H1 (cell line): Measurements from ENCODE around the gene KCTD7.

ENCODE experiments used
- CTCF ChIP-seq, 3 experiments: IDR thresholded peaks; 1 replicate in 2 of 3; 2 replicates in 1 of 3; pipeline versions ENCODE4 v1.5.1 to v1.6.1; 2011; ENCODE audit warnings: low read length in 3 of 3, mild to moderate bottlenecking in 3 of 3, inconsistent platforms in 2 of 3, low read depth in 1 of 3, moderate library complexity in 1 of 3; ENCODE audit not compliant: insufficient read depth in 1 of 3; ENCODE audit errors: control extremely low read depth in 1 of 3
- EP300 ChIP-seq, 2 experiments: IDR thresholded peaks; 1 replicate in 1 of 2; 2 replicates in 1 of 2; pipeline ENCODE4 v1.6.1; 2011 to 2012; ENCODE audit warnings: low read depth in 2 of 2, low read length in 2 of 2, mild to moderate bottlenecking in 2 of 2, borderline replicate concordance in 1 of 2, inconsistent platforms in 1 of 2, moderate library complexity in 1 of 2
- GTF2F1 ChIP-seq: IDR thresholded peaks from 2 replicates; pipeline ENCODE4 v1.6.1; 2012; ENCODE audit warnings: low read depth, low read length, improper control_type of control experiment, borderline replicate concordance
- KDM5A ChIP-seq: fragments of 200-600 bp; IDR thresholded peaks from 2 replicates; pipeline ENCODE4 v1.7.1; 2012; ENCODE audit warnings: mild to moderate bottlenecking, low read length, inconsistent platforms, mixed read lengths
- NANOG ChIP-seq: IDR thresholded peaks from 2 replicates; pipeline ENCODE4 v1.6.1; 2011; ENCODE audit warnings: low read length, low read depth, mild to moderate bottlenecking, inconsistent platforms; ENCODE audit not compliant: insufficient read depth, poor library complexity, severe bottlenecking
- POLR2AphosphoS5 ChIP-seq: IDR thresholded peaks from 2 replicates; pipeline ENCODE4 v1.6.1; 2011; ENCODE audit warnings: low read depth, low read length
- SIN3A ChIP-seq, 2 experiments: IDR thresholded peaks in 1 of 2; conservative IDR thresholded peaks in 1 of 2; 2 replicates each; pipeline ENCODE4 v1.6.1; 2011 to 2012; ENCODE audit warnings: low read length in 2 of 2, improper control_type of control experiment in 1 of 2, low read depth in 1 of 2, mild to moderate bottlenecking in 1 of 2
- YY1 ChIP-seq: IDR thresholded peaks from 2 replicates; pipeline ENCODE4 v1.6.1; 2011; ENCODE audit warnings: low read depth, mild to moderate bottlenecking, low read length

GRCh38 chr7:66669496-66669895 lies 40.8 kb downstream of the KCTD7 start:
- no peak for TF ChIP-seq SIN3A (conservative IDR thresholded peaks at IDR 0.05 in 1 of 2, IDR thresholded peaks at IDR 0.05 in 1 of 2; ENCODE audit: low read depth in 1 of 2, low read length in 2 of 2)
- TF ChIP-seq POLR2AphosphoS5: no peak
- TF ChIP-seq YY1: no peak
- TF ChIP-seq NANOG: no peak
- no peak for TF ChIP-seq CTCF (IDR thresholded peaks at IDR 0.05; ENCODE audit: control extremely low read depth in 1 of 3, insufficient read depth in 1 of 3, low read depth in 1 of 3, low read length in 3 of 3)
- TF ChIP-seq EP300 (IDR thresholded peaks at IDR 0.05; ENCODE audit: borderline replicate concordance in 1 of 2, low read depth in 2 of 2, low read length in 2 of 2): no peak
- TF ChIP-seq KDM5A: no peak
- TF ChIP-seq GTF2F1: no peak
